Breast epithelium (tissue), 3 donors: ENCODE measurements around the gene ZNF814.

ENCODE experiments used
- CTCF ChIP-seq, 3 donors: fragments of 450-650 bp; IDR thresholded peaks; one replicate each; pipeline ENCODE4 v1.5.1; 2016 to 2017; ENCODE audit warnings: antibody characterized with exemption in 3 of 3, mild to moderate bottlenecking in 3 of 3, moderate library complexity in 3 of 3
- POLR2A ChIP-seq: fragments of 450-650 bp; IDR thresholded peaks from one replicate; pipeline ENCODE4 v1.6.1; 2016; ENCODE audit warnings: antibody characterized with exemption, mild to moderate bottlenecking, moderate library complexity
- POLR2AphosphoS5 ChIP-seq, 3 donors: sonication (generic); formaldehyde crosslinking; IDR thresholded peaks; one replicate each; pipeline ENCODE4 v1.6.1; 2017; ENCODE audit warnings: antibody characterized with exemption in 3 of 3

GRCh38 chr19:57818378-57818777, 70.5 kb downstream of the ZNF814 start:
- TF ChIP-seq CTCF (IDR thresholded peaks at IDR 0.05) (no peak), POLR2AphosphoS5 (IDR thresholded peaks at IDR 0.05) (no peak), POLR2A (no peak)
